Activated B cell treated with CpG ODN at 0.5 μM for 24 hours (primary cell): Measurements from ENCODE around the gene TRPV4. TPM values are rescaled to one million over a fixed set of nuclear protein-coding genes. Genes with fewer than 3 reads are reported as not detected.

Experiments
- ATAC-seq: fragments of 200-7000 bp; cut with Tn5 transposase; one replicate; pipeline ENCODE4 v1.10.0; 2021; ENCODE audit warnings: low read depth, mild to moderate bottlenecking, moderate library complexity
- CTCF ChIA-PET: fragments of 350-600 bp; sonication (Branson Sonifier 250); formaldehyde crosslinking; loops from one replicate; lab custom pipeline; 2021; ENCODE audit warnings: antibody characterized with exemption; lab: Charles Lee
- POLR2A ChIA-PET: fragments of 350-600 bp; sonication (Branson Sonifier 250); formaldehyde crosslinking; loops from one replicate; lab custom pipeline; 2021; ENCODE audit warnings: antibody characterized with exemption; lab: Charles Lee
- DNase-seq: peaks from one replicate; pipeline ENCODE4 v3.0.0; 2022
- H3K27ac Mint-ChIP-seq: one replicate; pipeline ENCODE4 v1.8.0; 2020; ENCODE audit warnings: mixed read lengths
- H3K27me3 Mint-ChIP-seq: one replicate; pipeline ENCODE4 v1.8.0; 2021; ENCODE audit warnings: mixed read lengths
- H3K36me3 Mint-ChIP-seq: one replicate; pipeline ENCODE4 v1.8.0; 2021; ENCODE audit warnings: low read depth, mixed read lengths
- H3K4me1 Mint-ChIP-seq: one replicate; pipeline ENCODE4 v1.8.0; 2021; ENCODE audit warnings: mixed read lengths
- H3K4me3 Mint-ChIP-seq: one replicate; pipeline ENCODE4 v1.8.0; 2020; ENCODE audit warnings: mild to moderate bottlenecking, mixed read lengths
- H3K9me3 Mint-ChIP-seq: one replicate; pipeline ENCODE4 v1.8.0; 2020; ENCODE audit warnings: mixed read lengths
- intact Hi-C: fragments of 100-400 bp; cut with micrococcal nuclease; formaldehyde crosslinking; loops from one replicate; pipeline ENCODE4 v1.15.1; 2024
- total RNA-seq: library from RNA; stranded (reverse); gene quantifications from 2 replicates; pipeline ENCODE4 v1.2.3, GENCODE V29; 2022
- TF ChIP-seq, protein P1 (sequence below): fragments of 200-600 bp; IDR thresholded peaks from one replicate; pipeline ENCODE4 v1.8.0; 2022; ENCODE audit warnings: antibody characterized with exemption, mild to moderate bottlenecking

The TRPV4 gene
- total RNA-seq, 1 donor from 2014 or later: not detected

GRCh38 chr12:109876406-109876805 is 43.2 kb upstream of the TRPV4 start:
- no peak for ATAC-seq
- TF ChIP-seq, protein P1, sequence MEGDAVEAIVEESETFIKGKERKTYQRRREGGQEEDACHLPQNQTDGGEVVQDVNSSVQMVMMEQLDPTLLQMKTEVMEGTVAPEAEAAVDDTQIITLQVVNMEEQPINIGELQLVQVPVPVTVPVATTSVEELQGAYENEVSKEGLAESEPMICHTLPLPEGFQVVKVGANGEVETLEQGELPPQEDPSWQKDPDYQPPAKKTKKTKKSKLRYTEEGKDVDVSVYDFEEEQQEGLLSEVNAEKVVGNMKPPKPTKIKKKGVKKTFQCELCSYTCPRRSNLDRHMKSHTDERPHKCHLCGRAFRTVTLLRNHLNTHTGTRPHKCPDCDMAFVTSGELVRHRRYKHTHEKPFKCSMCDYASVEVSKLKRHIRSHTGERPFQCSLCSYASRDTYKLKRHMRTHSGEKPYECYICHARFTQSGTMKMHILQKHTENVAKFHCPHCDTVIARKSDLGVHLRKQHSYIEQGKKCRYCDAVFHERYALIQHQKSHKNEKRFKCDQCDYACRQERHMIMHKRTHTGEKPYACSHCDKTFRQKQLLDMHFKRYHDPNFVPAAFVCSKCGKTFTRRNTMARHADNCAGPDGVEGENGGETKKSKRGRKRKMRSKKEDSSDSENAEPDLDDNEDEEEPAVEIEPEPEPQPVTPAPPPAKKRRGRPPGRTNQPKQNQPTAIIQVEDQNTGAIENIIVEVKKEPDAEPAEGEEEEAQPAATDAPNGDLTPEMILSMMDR: no peak
- DNase-seq: no peak
- peaks cover 12% of the 10 kb centered on the region for H3K36me3 Mint-ChIP-seq
- CTCF ChIA-PET: interaction anchor here (1.3 kb wide), 1 partner anchor 71 kb away, joined by 5 read pairs; no protein-coding TSS in a partner anchor
- no peak overlapping the region for H3K4me3 Mint-ChIP-seq
- H3K9me3 Mint-ChIP-seq: no peaks in the 10 kb centered on the region
- intact Hi-C loops: no loop called here
- no peaks in the 10 kb centered on the region for H3K27me3 Mint-ChIP-seq
- POLR2A ChIA-PET: interaction anchor here (0.5 to 0.7 kb wide), 3 partner anchors 11 to 143 kb away, joined by 4 to 9 read pairs (median 7); no protein-coding TSS in a partner anchor
- H3K27ac Mint-ChIP-seq: no peak overlapping the region
- H3K4me1 Mint-ChIP-seq: peaks cover 57% of the 10 kb centered on the region

GRCh38 chr12:109875572-109876131 is 42.5 kb upstream of the TRPV4 start:
- TF ChIP-seq, protein P1: no peak

GRCh38 chr12:109873653-109874052 is 40.5 kb upstream of the TRPV4 start:
- Mint-ChIP-seq H3K36me3 (peaks cover 11% of the 10 kb centered on the region), H3K4me3 (no peak overlapping the region), H3K27me3 (no peaks in the 10 kb centered on the region), H3K4me1 (peaks cover 35% of the 10 kb centered on the region), H3K27ac (no peak overlapping the region), H3K9me3 (no peaks in the 10 kb centered on the region)
- DNase-seq (no peak), ATAC-seq (no peak)
- POLR2A ChIA-PET: no interaction called here
- CTCF ChIA-PET: interaction anchor here (1.2 kb wide), 1 partner anchor 29 kb away, joined by 6 read pairs; no protein-coding TSS in a partner anchor
- intact Hi-C loops: no loop called here
- TF ChIP-seq, protein P1: no peak

More at GRCh38 chr12:109875572-109876131, 42.5 kb upstream of the TRPV4 start:
- H3K27ac Mint-ChIP-seq: peak overlapping the region; percentile 47
- DNase-seq (no peak), ATAC-seq (no peak)
- peaks cover 12% of the 10 kb centered on the region for H3K36me3 Mint-ChIP-seq
- H3K4me3 Mint-ChIP-seq: peak overlapping the region; percentile 13
- intact Hi-C loops: no loop called here
- ChIA-PET POLR2A (interaction anchor here (0.6 to 0.7 kb wide), 2 partner anchors 12 to 144 kb away, joined by 4 to 7 read pairs; no protein-coding TSS in a partner anchor), CTCF (no interaction called here)
- H3K4me1 Mint-ChIP-seq: peaks cover 51% of the 10 kb centered on the region
- no peaks in the 10 kb centered on the region for H3K27me3 Mint-ChIP-seq
- H3K9me3 Mint-ChIP-seq: no peaks in the 10 kb centered on the region

DNA sequence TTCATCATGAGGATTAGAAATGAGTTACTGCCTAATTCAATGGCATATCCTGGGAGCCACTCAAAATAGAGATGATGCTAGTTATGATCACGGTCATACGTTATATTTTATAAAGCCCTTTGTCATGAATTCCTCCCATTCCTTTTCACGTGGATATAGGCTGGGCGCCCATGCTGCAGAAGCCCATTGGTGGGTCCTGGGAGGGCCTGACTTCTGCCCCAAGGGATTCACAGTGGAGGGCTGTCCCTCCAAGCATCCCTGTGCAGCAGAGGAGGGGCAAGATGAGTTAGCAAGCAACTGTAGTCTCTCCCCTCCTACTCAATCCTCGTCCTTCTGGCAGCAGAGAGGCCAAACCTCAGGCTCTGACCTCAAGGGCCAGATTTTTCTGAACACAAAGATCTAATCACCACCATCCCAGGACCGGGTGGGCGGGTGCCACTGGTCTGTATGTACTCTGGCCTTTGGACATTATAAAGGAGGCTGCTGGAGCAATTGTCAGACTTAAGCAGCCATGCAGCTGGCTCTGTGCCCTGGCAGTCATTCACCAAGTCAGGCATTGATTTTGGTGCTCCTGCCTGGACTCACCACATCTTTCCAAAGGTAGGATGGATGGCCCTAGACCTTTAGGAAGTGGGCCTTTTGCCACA is 38.6 kb upstream of the TRPV4 start:
- ChIA-PET POLR2A (no interaction called here), CTCF (no interaction called here)
- DNase-seq: no peak
- ATAC-seq: no peak
- Mint-ChIP-seq H3K27me3 (no peaks in the 10 kb centered on the region), H3K4me3 (no peak overlapping the region), H3K36me3 (peaks cover 16% of the 10 kb centered on the region), H3K9me3 (no peaks in the 10 kb centered on the region), H3K27ac (no peak overlapping the region), H3K4me1 (peaks cover 24% of the 10 kb centered on the region)
- TF ChIP-seq, protein P1: no peak
- intact Hi-C loops: no loop called here

DNA sequence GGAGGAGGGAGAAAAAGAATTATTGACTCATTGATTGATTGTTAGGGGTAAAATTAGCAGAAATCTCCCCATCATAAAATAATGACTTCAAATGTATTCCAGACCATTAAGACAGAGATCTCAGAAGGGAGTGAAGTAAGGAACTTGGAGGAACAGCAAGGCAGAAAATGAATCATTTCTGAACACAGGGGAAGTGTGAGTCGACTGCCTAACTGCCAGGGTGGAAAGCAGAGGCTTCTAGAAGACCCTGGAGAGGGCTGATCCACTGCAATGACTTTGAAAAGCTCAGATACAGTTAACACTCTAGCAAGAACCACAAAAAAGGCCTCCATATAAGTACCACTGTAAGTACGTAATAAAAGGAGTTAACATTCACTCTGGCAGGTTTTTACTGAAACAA is 37.5 kb upstream of the TRPV4 start:
- intact Hi-C loops: no loop called here
- no peak overlapping the region for H3K27ac Mint-ChIP-seq
- no peak for DNase-seq
- H3K27me3 Mint-ChIP-seq: no peaks in the 10 kb centered on the region
- ChIA-PET POLR2A (no interaction called here), CTCF (no interaction called here)
- TF ChIP-seq, protein P1: no peak
- no peak overlapping the region for H3K4me3 Mint-ChIP-seq
- peaks cover 17% of the 10 kb centered on the region for H3K36me3 Mint-ChIP-seq
- H3K4me1 Mint-ChIP-seq: peaks cover 13% of the 10 kb centered on the region
- ATAC-seq: no peak
- H3K9me3 Mint-ChIP-seq: no peaks in the 10 kb centered on the region
